HG02759 (cell line): Measurements from ENCODE around the gene MAN2B2.

Experiments used
- ATAC-seq: cut with Tn5 transposase; IDR thresholded peaks from one replicate; pipeline ENCODE4 v1.9.1; 2021; ENCODE audit warnings: mild to moderate bottlenecking, moderate library complexity; ENCODE audit not compliant: unreplicated experiment

Gene MAN2B2

DNA sequence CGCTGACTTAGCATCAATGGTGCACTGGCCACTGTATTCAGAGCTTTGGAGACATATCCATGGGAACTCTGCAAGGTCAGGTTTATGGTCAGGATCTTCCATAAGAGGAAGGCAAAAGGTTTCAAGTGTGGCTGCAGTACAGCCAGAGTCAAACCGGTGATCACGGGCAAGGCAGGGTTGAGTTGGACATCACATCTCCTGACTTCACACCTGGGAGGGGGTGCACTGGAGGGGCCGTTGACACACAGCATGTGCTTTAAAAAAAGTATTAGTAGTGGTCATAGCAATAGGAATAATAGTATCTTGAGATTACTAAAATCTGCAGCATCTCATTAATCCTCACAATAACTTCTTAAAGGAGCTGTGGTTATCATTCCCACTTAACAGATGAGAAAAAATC lies 28.9 kb upstream of the MAN2B2 start:
- no peak for ATAC-seq

DNA sequence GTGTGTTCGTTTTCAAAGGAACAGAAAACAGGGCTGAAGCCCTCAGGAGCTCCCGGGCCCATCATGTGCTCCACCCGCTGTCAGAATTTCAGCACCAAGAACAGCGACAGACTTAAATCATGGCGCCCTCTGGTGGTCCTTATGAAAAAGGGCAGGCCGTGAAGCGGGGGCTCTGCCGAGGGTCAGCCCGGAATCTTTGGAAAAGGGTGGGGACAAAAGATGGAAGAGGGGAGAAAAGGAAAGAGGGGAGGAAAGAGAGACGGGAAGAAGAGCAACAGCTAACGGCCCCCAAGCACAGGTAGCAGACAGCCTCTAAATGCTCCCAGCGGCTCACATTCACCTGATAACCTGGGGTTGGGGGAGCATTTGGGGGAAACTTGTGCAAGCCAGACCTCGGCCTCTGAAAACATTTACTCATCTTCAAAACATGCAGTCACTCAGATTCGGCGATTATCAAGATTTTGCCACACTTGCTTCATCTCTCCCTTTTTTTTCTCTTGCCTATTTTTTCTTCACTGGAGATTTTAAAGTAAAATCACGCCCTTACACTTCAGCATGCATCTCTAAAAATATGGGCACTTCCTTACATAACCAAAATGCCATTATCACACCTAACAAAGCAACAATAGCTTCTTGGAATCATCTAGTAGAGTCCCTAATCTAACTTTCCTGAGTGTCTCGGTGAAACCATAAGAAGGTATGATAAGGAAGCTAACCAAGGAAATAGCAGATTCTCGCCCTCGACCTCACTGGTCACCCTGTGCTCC lies 28.1 kb upstream of the MAN2B2 start:
- no peak for ATAC-seq

DNA sequence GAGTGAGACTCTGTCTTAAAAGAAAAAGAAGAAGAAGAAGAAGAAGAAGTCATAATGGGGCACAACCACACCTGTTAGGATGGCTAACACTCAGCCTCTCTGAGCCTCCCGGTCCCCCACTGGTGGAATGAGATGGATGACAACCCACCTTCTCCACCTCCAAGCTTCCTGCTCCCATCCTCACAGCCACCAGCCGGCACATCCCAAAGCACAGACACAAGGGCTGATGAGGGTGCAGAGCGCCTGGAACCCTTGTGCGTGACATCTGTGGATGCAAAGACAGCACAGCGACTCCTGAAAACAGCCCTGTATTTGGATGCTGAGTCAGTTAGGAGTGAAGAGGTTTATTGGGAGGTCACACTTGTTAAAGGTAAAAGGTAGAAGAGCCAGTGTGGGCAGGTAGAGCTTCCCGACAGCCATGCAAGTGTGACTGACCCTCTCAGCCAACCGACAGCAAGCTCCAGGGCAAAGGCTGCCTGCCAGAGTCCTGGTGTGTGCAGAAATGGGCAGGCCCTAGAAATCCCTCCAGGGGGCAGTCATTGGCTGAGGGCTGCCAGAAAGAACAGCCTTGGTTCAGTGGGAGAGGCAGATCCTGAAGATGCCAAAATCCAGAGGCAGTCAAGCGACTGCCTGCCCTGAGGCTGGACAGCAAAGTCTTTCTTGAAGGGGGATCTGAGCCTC lies 26.6 kb upstream of the MAN2B2 start:
- no peak for ATAC-seq

DNA sequence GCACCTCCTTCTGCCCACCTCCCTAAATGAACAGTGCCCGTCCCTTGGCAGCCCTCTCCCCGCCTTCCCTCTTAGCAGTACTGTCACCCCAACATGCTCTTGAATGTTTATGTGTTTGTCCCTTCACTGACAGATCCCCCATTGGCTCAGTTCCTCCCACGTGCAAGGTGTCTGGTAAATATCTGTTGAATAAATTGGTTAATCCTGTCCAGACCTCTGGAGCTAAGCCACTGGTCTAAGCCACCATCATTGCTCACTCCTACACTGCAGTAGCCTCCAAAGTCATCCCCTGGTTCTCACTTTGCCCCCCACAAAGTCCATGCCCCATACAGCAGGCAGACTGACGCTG lies 26.1 kb upstream of the MAN2B2 start:
- no peak for ATAC-seq

DNA sequence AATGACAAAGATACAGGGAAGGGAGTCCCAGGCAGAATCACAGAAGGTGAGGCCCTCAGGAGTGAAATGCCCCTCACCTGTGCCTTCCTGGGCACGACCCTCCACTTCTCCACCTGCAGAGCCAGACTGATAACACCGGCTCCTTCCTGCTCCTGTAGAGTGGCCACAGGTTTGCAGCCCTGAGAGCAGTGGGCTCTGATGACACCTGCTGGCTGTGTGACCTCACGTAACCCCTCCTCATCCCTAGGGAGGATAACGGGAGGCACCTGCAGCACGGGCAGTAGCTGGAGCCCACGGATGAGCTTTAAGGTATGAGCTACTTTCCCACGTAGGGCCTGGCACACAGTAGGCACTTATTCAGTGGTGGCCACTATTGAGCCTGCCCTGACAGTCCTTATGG lies 25.5 kb upstream of the MAN2B2 start:
- ATAC-seq = no peak

DNA sequence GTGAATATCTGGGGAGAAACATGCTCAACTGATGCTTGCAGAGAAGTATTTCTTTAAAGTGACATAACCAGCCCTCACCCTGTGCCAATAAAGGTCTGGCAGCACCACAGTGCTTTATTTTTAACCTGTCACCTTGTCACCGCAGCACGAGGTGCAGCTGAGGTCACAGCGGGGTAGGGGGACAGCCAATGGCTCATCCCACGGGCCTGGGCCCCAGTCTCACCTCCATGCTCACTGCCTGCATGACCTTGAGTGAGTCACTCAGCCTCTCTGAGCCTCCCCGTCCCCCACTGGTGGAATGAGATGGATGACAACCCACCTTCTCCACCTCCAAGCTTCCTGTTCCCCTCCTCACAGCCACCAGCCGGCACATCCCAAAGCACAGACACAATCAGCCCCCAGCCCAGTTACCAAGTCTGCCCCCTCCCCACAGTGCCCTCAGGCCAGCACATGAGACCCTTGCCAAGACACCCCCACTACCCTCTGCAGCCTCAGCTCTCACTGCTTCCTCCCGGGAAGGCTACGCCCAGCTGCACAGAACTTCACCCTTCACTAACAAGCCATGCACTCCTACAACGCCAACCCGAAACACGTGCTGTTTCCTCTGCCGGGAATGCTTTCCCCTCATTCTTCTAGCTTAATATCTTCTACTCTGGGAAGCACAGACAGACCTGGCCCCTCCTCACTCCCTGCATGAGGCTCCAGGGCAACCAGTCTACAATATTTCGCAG lies 24.9 kb upstream of the MAN2B2 start:
- ATAC-seq = no peak

DNA sequence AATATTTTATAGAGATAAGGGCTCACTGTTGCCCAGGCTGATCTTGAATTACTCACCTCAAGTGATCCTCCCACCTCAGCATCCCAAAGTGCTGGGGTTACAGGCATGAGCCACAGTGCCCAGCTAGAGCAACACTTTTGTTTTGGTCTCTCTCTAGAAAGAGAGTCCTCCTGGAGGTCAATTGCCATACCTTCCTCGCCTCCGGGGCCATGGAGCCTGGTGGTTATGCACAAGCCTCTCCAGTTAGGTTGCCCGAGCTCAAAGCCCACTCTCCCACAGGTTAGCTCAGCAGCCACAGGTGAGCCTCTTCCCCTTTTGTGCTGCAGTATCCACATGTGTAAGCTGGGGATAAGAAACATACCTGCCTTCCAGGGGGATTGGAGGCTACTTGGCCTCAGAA lies 24.2 kb upstream of the MAN2B2 start:
- no peak for ATAC-seq

DNA sequence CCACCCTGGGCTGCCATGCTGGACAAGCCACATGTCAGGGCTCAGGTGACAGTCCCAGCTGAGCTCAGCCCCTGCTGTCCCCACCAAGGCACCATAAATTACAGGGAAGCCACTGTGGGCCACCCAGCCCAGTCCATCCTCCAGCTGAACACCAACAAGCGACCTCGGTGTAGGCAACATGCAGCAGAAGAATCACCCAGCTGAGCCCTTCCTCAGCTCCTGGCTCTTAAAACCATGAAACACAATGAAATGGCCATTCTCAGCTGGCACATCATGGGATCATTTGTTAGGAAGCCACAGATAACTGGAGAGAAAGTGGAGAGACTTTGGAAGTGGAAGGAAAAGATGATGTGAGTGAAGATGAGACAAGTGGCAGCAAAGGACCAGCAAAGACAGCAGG lies 23.3 kb upstream of the MAN2B2 start:
- no peak for ATAC-seq

DNA sequence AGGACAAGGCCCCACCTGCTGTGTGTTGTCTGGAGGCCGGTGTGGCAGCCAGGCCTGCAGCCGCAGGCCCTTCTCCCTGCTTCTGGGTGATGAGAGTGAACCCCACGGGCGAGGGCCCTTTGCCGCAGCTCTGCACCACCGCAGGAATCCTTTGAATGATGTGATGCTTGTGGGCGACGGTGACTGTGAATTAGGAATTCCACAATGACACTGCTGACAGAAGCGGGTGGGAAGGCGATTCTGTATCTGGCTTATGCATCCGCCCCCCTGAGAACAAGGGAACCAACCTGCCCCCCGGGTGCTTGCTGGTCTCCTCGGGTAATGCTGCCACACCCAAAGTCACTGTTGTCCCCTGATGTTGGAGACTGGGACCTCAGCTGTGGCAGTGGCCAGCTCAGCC lies 19.5 kb upstream of the MAN2B2 start:
- no peak for ATAC-seq

DNA sequence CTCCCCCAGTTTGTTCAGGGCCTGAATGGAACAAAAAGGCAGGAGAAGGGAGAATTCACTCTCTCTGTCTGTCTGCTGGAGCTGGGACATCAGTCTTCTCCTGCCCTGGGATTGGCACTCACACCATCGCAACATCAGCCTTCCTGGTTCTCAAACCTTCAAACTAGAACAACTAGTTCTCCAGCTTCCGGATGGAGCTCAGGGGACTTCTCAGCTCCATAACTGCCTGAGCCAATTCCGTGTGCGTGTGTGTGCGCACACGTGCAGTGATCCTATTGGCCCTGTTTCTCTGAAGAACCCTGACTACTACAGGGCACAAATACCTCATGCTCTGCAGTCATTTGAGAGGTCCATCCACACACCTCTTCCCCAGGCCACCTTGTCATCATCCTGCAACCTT lies 18.7 kb upstream of the MAN2B2 start:
- ATAC-seq = no peak

DNA sequence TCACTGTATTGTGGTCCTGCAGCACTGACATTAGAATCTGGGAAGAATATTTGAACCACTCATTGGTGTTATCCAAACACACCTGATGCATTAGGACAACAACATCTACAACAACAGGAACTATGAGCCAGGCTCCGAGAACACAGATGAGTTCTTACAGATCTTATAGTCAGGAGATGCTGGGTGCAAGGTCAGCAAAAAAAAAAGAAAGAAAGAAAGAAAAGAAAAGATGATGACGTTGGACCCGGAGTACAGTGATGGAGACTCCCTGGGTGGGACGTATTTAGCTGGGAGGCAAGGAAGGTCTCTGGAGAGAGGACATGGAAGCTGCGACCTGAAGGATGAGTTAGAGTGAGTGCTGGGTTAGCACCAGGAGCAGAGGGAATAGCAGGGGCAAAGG lies 17.8 kb upstream of the MAN2B2 start:
- ATAC-seq = no peak

DNA sequence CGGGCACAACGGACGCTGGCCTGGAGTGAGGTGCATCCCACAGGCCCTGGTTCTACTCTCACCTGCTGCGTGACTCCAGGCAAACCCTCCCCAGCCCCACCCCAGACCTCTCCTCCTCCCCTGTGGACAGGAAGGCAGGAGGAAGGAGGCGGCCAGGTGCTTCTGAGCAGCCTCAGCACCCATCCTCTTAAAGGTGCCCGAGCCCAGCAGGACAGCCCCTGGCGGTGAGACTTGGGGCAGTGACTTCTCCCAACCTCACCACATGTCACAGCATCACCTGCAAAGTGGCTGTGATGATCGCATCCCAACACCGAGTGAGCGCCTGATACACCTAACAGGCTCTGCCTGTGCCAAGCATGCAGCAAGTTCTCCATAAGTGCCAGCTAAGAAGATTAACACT lies 17.1 kb upstream of the MAN2B2 start:
- no peak for ATAC-seq

DNA sequence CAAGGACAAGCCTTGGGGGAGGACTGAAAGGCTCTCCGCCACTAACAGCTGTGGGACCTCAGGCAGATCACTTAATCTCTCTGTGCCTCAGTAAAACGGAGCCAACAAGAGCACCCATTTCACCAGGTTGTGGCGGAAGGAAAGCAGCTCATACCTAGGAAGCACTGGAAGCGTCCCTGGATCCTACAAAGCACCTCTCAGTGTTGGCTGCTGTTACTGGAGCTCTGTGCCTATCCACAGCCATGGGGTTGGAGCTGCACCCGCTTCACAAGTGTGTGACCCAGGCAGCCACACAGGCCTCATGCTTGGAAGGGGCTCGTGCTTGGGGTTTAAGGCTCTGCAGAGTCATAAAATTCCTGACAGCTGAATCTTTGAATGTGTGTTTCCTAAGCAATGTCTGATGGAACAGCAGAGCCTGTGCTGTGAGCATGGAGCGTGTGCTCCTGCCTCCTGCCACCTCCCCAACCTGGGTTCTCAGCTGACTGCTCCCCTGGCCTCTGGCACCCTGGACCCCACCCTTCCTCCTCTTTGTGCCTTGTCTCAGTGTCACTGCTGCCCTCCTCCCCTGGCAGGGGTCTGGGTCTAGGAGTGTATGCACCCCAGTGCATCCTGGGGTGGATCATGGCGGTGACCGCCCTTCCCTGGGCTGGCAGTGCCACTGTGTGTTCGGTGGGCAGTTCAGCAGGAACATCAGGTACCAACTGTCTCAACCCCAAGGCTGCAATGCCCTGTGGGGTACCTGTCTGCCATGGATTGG lies 14.4 kb upstream of the MAN2B2 start:
- no peak for ATAC-seq

DNA sequence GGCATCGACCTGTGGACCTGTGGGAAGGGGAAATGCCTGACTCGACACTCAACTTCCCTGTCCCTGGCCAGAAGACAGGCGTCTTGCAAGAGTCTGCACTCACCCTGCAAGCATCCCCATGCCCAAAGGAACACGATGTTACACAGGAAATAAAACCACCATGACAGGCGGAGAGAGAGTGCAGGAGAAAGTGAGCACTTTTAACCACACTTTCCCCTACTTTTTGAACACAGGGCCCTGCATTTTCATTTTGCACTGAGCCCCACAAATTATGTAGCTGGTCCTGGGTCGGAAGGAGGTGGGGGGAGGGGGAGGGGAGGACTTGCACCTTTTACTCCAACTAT lies 13.8 kb upstream of the MAN2B2 start:
- ATAC-seq = no peak

DNA sequence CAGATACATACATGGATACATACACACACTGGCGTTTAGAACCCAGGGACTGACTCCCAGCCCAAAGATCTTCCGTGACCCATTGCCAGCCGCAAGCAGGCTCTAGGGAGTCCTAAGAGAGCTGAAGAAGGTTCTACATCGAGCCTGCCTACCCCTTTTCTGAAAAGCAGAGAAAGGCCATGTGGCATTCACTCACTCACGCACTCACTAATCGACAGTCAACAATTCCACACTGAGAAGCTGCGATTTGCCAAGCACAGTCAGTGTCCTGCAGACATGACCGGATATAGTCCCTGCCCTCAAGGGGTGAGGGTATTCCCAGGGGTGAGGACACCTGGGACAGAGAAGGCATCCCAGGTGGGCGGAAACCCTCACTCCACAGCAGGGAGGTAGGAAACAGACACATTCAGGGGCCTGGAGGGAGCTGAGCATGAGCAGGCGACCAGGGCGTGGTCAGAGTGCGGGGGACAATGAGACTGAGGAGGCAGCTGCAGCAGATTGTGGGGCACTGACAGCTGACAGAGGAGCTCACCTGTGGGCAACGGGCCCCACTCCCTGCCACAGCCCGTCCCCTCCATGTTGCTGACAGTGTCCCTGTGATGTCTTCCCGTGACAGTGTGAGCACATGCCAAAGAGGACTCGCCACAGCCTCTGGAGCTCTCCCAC lies 13.2 kb upstream of the MAN2B2 start:
- no peak for ATAC-seq

DNA sequence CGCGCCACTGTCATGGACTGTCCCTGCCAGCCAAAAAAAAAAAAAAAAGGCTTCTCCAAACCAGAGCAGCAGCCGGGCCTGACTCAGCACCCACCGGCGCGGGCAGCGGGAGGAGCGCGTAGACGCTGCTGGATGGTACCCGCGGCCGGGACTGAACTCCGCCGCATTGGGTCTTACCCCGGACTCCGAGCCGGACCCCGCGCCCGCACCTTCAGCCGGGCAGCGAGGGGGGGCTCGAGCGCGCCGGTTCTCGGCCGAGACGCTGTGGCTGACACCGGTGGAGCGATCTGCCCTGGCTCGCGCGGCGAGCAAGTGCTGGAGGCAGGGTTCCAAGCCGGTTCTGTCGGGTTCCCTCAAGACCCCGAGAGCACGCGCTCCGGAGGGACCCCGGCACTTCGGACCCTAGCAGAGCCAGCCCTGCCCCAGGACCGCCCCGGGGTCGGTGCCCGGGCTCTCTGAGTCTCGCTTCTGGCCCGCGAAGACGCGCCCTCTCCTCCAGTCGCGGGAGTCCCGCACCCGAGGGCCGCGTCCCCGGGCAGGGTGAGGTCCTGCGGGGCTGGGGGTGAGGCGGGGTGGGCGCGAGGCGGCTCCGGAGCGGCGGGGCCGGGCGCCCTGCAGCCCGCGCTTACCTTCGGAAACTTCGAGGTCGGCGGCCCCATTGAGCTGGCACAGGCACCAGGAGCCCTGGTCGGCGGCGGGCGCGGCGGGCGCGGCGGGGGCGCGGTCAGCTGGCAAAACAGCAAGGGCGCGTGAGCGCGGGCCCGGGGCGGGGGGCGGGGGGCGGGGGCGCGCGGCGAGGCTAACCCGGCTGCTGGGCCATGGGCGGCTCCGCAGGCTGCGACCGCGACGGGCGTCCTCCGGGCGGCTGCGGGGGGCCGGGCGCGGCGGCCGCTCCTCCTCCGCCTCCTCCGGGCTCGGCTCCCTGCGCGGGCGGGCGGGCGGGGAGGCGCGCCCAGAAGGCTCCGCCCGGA lies 11.8 kb upstream of the MAN2B2 start:
- no peak for ATAC-seq

DNA sequence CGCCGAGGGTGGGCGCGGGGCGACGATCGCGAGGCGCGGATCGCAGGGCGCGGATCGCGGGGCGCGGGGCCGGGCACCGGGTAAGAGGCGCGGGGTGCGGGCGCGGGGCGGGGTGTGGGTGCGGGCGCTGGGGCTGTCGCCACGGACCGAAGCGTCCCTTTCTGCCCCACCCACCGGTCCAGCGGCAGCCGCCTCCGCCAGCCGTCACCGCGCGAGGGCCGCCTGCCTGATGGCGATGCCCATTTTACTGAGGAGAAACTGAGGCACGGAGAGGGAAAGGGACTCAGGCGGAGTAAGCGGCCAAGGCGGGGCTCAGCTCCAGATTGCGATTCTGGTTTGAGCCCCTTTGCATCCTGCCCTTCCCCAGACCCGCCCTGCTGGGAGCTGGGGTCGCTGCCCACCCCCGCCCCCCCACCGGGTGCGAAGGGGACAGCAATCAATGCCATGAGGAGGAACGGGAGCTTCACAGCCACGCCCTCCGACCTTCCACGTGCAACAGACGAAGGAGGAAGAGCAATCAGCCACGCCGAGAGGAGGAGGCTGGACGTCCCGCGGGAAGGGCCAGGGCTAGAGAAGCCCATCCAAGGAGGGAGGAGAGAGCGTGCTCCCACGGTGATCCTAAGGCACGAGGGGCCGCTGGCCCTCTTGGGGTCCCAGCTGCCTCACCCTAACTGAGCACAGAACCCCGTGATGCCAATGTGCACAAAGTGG lies 10.9 kb upstream of the MAN2B2 start:
- ATAC-seq = no peak

DNA sequence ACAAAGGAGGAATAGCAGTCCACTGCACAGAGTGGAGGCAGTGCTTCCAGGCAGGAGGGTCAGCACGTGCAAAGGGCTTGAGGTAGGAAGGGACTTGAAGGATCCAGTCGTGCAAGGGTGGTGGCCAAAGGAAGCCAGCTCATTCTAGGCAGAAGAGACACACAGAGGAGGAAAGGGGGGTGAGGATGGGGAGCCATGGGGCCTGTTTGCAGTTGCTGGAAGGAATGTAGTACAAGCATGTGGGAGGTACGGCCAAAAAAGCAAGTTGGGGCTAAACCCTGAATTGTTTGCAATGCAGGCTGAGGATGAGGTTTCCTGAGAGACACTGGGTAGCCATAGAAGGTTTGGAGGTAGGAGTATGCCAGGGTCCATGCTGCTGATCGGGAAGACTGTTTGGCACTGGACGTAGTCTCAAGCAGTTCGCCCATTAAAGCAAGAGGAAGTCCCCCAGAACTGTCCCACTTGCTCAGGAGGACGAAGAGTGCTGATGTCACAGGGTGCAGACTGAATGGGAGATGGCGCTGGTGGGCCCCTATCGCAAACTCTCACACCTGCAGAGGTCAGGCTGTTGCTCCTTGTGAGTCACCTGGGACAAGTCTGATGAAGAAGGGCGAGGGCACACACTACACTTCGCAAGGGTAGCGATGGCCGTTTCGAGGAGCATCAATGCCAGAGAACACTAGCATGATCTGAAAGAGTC lies 9.1 kb upstream of the MAN2B2 start:
- ATAC-seq = no peak
